Activated naive CD8-positive, alpha-beta T cell (primary cell): ENCODE data around the gene WIPF1.

ENCODE experiments used
- H3K27ac Mint-ChIP-seq: one replicate; pipeline ENCODE4 v1.8.0; 2021; ENCODE audit warnings: mixed read lengths
- H3K27me3 Mint-ChIP-seq: one replicate; pipeline ENCODE4 v1.8.0; 2021; ENCODE audit warnings: mixed read lengths
- H3K36me3 Mint-ChIP-seq: one replicate; pipeline ENCODE4 v1.8.0; 2021; ENCODE audit warnings: mixed read lengths
- H3K4me1 Mint-ChIP-seq: one replicate; pipeline ENCODE4 v1.8.0; 2021; ENCODE audit warnings: low read depth, mixed read lengths
- H3K4me3 Mint-ChIP-seq: one replicate; pipeline ENCODE4 v1.8.0; 2021; ENCODE audit warnings: mild to moderate bottlenecking, mixed read lengths
- H3K9me3 Mint-ChIP-seq: one replicate; pipeline ENCODE4 v1.8.0; 2021; ENCODE audit warnings: low read depth, mixed read lengths

Gene WIPF1

GRCh38 chr2:174580951-174581350 lies 16.7 kb downstream of the WIPF1 start:
- Mint-ChIP-seq H3K36me3 (peaks cover 8% of the 10 kb centered on the region), H3K27ac (peak overlapping the region; percentile 91), H3K9me3 (no peaks in the 10 kb centered on the region), H3K4me3 (peak overlapping the region; percentile 27), H3K4me1 (peaks cover 80% of the 10 kb centered on the region), H3K27me3 (no peaks in the 10 kb centered on the region)

GRCh38 chr2:174577967-174578589 lies 19.5 kb downstream of the WIPF1 start:
- no peaks in the 10 kb centered on the region for H3K9me3 Mint-ChIP-seq
- peak overlapping the region; percentile 91 for H3K27ac Mint-ChIP-seq
- peaks cover 77% of the 10 kb centered on the region for H3K4me1 Mint-ChIP-seq
- H3K4me3 Mint-ChIP-seq: peak overlapping the region; percentile 30
- H3K27me3 Mint-ChIP-seq: no peaks in the 10 kb centered on the region
- H3K36me3 Mint-ChIP-seq: peaks cover 13% of the 10 kb centered on the region

- Mint-ChIP-seq H3K36me3 (peaks cover 15% of the 10 kb centered on the region), H3K27me3 (no peaks in the 10 kb centered on the region), H3K27ac (peak overlapping the region; percentile 92), H3K4me1 (peaks cover 67% of the 10 kb centered on the region), H3K9me3 (no peaks in the 10 kb centered on the region), H3K4me3 (no peak overlapping the region)
Observed at GRCh38 chr2:174575124-174575776, 22.4 kb downstream of the WIPF1 start.

- peak overlapping the region; percentile 92 for H3K27ac Mint-ChIP-seq
- H3K36me3 Mint-ChIP-seq: peaks cover 19% of the 10 kb centered on the region
- no peaks in the 10 kb centered on the region for H3K27me3 Mint-ChIP-seq
- no peaks in the 10 kb centered on the region for H3K9me3 Mint-ChIP-seq
- no peak overlapping the region for H3K4me3 Mint-ChIP-seq
- H3K4me1 Mint-ChIP-seq: peaks cover 68% of the 10 kb centered on the region
Observed at GRCh38 chr2:174574657-174575056, 22.9 kb downstream of the WIPF1 start.

- peaks cover 67% of the 10 kb centered on the region for H3K4me1 Mint-ChIP-seq
- peak overlapping the region; percentile 17 for H3K4me3 Mint-ChIP-seq
- no peaks in the 10 kb centered on the region for H3K27me3 Mint-ChIP-seq
- H3K36me3 Mint-ChIP-seq: peaks cover 20% of the 10 kb centered on the region
- no peaks in the 10 kb centered on the region for H3K9me3 Mint-ChIP-seq
- H3K27ac Mint-ChIP-seq: peak overlapping the region; percentile 92
Observed at GRCh38 chr2:174573621-174574081, 24.0 kb downstream of the WIPF1 start.

- Mint-ChIP-seq H3K4me1 (peaks cover 62% of the 10 kb centered on the region), H3K36me3 (peaks cover 20% of the 10 kb centered on the region), H3K4me3 (no peak overlapping the region), H3K9me3 (no peaks in the 10 kb centered on the region), H3K27me3 (no peaks in the 10 kb centered on the region), H3K27ac (peak overlapping the region; percentile 92)
Observed at GRCh38 chr2:174572556-174572955, 25.0 kb downstream of the WIPF1 start.

- no peaks in the 10 kb centered on the region for H3K9me3 Mint-ChIP-seq
- H3K4me3 Mint-ChIP-seq: no peak overlapping the region
- H3K4me1 Mint-ChIP-seq: peaks cover 64% of the 10 kb centered on the region
- H3K27ac Mint-ChIP-seq: peak overlapping the region; percentile 80
- peaks cover 26% of the 10 kb centered on the region for H3K36me3 Mint-ChIP-seq
- H3K27me3 Mint-ChIP-seq: no peaks in the 10 kb centered on the region
Observed at GRCh38 chr2:174571669-174572323, 25.8 kb downstream of the WIPF1 start.

GRCh38 chr2:174570318-174570958 lies 27.2 kb downstream of the WIPF1 start:
- Mint-ChIP-seq H3K4me1 (peaks cover 59% of the 10 kb centered on the region), H3K36me3 (peaks cover 23% of the 10 kb centered on the region), H3K27me3 (no peaks in the 10 kb centered on the region), H3K27ac (peak overlapping the region; percentile 86), H3K4me3 (no peak overlapping the region), H3K9me3 (no peaks in the 10 kb centered on the region)

- peak overlapping the region; percentile 86 for H3K27ac Mint-ChIP-seq
- H3K4me1 Mint-ChIP-seq: peaks cover 51% of the 10 kb centered on the region
- H3K4me3 Mint-ChIP-seq: no peak overlapping the region
- H3K27me3 Mint-ChIP-seq: no peaks in the 10 kb centered on the region
- no peaks in the 10 kb centered on the region for H3K9me3 Mint-ChIP-seq
- peaks cover 23% of the 10 kb centered on the region for H3K36me3 Mint-ChIP-seq
Observed at GRCh38 chr2:174569678-174570077, 27.9 kb downstream of the WIPF1 start.

- Mint-ChIP-seq H3K4me1 (peaks cover 39% of the 10 kb centered on the region), H3K9me3 (no peaks in the 10 kb centered on the region), H3K36me3 (peaks cover 21% of the 10 kb centered on the region), H3K27me3 (no peaks in the 10 kb centered on the region), H3K4me3 (no peak overlapping the region), H3K27ac (peak overlapping the region; percentile 16)
Observed at GRCh38 chr2:174568425-174568824, 29.2 kb downstream of the WIPF1 start.

GRCh38 chr2:174566871-174567270 lies 30.7 kb downstream of the WIPF1 start:
- Mint-ChIP-seq H3K9me3 (no peaks in the 10 kb centered on the region), H3K36me3 (peaks cover 21% of the 10 kb centered on the region), H3K4me1 (peaks cover 32% of the 10 kb centered on the region), H3K27me3 (no peaks in the 10 kb centered on the region), H3K27ac (peak overlapping the region; percentile 78), H3K4me3 (no peak overlapping the region)

- H3K27ac Mint-ChIP-seq: peak overlapping the region; percentile 77
- H3K27me3 Mint-ChIP-seq: no peaks in the 10 kb centered on the region
- H3K9me3 Mint-ChIP-seq: no peaks in the 10 kb centered on the region
- peaks cover 13% of the 10 kb centered on the region for H3K4me1 Mint-ChIP-seq
- H3K36me3 Mint-ChIP-seq: peaks cover 9% of the 10 kb centered on the region
- no peak overlapping the region for H3K4me3 Mint-ChIP-seq
Observed at GRCh38 chr2:174563530-174564282, 33.9 kb downstream of the WIPF1 start.

- H3K36me3 Mint-ChIP-seq: peaks cover 4% of the 10 kb centered on the region
- peak overlapping the region; percentile 82 for H3K27ac Mint-ChIP-seq
- H3K4me3 Mint-ChIP-seq: no peak overlapping the region
- no peaks in the 10 kb centered on the region for H3K27me3 Mint-ChIP-seq
- no peaks in the 10 kb centered on the region for H3K9me3 Mint-ChIP-seq
- H3K4me1 Mint-ChIP-seq: peaks cover 9% of the 10 kb centered on the region
Observed at GRCh38 chr2:174561972-174562370, 35.6 kb downstream of the WIPF1 start.

GRCh38 chr2:174561283-174561971 lies 36.2 kb downstream of the WIPF1 start:
- peaks cover 3% of the 10 kb centered on the region for H3K36me3 Mint-ChIP-seq
- H3K4me1 Mint-ChIP-seq: peaks cover 10% of the 10 kb centered on the region
- no peaks in the 10 kb centered on the region for H3K27me3 Mint-ChIP-seq
- no peaks in the 10 kb centered on the region for H3K9me3 Mint-ChIP-seq
- H3K27ac Mint-ChIP-seq: peak overlapping the region; percentile 47
- H3K4me3 Mint-ChIP-seq: no peak overlapping the region
